Activated naive CD8-positive, alpha-beta T cell treated with anti-CD3 and anti-CD28 coated beads for 36 hours (primary cell): ENCODE data around the gene KCNJ12. TPM values are rescaled to one million over a fixed set of nuclear protein-coding genes. Genes with fewer than 3 reads are reported as not detected.

ENCODE experiments used
- DNase-seq: peaks from one replicate; pipeline ENCODE4 v3.0.0; 2021
- H3K27ac Mint-ChIP-seq: one replicate; pipeline ENCODE4 v1.8.0; 2022; ENCODE audit warnings: mild to moderate bottlenecking, moderate library complexity, mixed read lengths
- H3K27me3 Mint-ChIP-seq: one replicate; pipeline ENCODE4 v1.8.0; 2022; ENCODE audit warnings: mild to moderate bottlenecking, mixed read lengths
- H3K36me3 Mint-ChIP-seq: one replicate; pipeline ENCODE4 v1.8.0; 2021; ENCODE audit warnings: mild to moderate bottlenecking, mixed read lengths
- H3K4me1 Mint-ChIP-seq: one replicate; pipeline ENCODE4 v1.8.0; 2021; ENCODE audit warnings: mixed read lengths
- H3K4me3 Mint-ChIP-seq: one replicate; pipeline ENCODE4 v1.8.0; 2022; ENCODE audit warnings: mild to moderate bottlenecking, moderate library complexity, mixed read lengths
- H3K9me3 Mint-ChIP-seq: one replicate; pipeline ENCODE4 v1.8.0; 2022; ENCODE audit warnings: mixed read lengths
- total RNA-seq, 2 experiments: library from RNA; stranded (reverse); gene quantifications; one replicate each; pipeline ENCODE4 v1.2.3, GENCODE V29; 2021

Gene KCNJ12
- total RNA-seq, 2 experiments from 2014 or later: not detected

- Mint-ChIP-seq H3K36me3 (no peaks in the 10 kb centered on the region), H3K27me3 (peaks cover 9% of the 10 kb centered on the region), H3K27ac (peak overlapping the region; percentile 17), H3K4me1 (peaks cover 11% of the 10 kb centered on the region), H3K4me3 (no peak overlapping the region), H3K9me3 (no peaks in the 10 kb centered on the region)
- no peak for DNase-seq
Measured at GRCh38 chr17:21463779-21464407, 87.7 kb downstream of the KCNJ12 start.

- Mint-ChIP-seq H3K9me3 (no peaks in the 10 kb centered on the region), H3K27me3 (peaks cover 9% of the 10 kb centered on the region), H3K36me3 (no peaks in the 10 kb centered on the region), H3K4me1 (peaks cover 11% of the 10 kb centered on the region), H3K4me3 (no peak overlapping the region), H3K27ac (no peak overlapping the region)
- no peak for DNase-seq
Measured at GRCh38 chr17:21464611-21465021, 88.5 kb downstream of the KCNJ12 start.

GRCh38 chr17:21466550-21466949 lies 90.4 kb downstream of the KCNJ12 start:
- no peak overlapping the region for H3K4me3 Mint-ChIP-seq
- no peak for DNase-seq
- no peaks in the 10 kb centered on the region for H3K36me3 Mint-ChIP-seq
- no peaks in the 10 kb centered on the region for H3K9me3 Mint-ChIP-seq
- H3K4me1 Mint-ChIP-seq: peaks cover 11% of the 10 kb centered on the region
- peaks cover 9% of the 10 kb centered on the region for H3K27me3 Mint-ChIP-seq
- H3K27ac Mint-ChIP-seq: no peak overlapping the region

GRCh38 chr17:21467196-21467595 lies 91.0 kb downstream of the KCNJ12 start:
- peaks cover 9% of the 10 kb centered on the region for H3K27me3 Mint-ChIP-seq

GRCh38 chr17:21467739-21468490 lies 91.8 kb downstream of the KCNJ12 start:
- no peaks in the 10 kb centered on the region for H3K9me3 Mint-ChIP-seq
- H3K4me1 Mint-ChIP-seq: peaks cover 10% of the 10 kb centered on the region
- no peak overlapping the region for H3K4me3 Mint-ChIP-seq
- no peak overlapping the region for H3K27ac Mint-ChIP-seq
- no peaks in the 10 kb centered on the region for H3K36me3 Mint-ChIP-seq
- peaks cover 9% of the 10 kb centered on the region for H3K27me3 Mint-ChIP-seq
- no peak for DNase-seq

More at GRCh38 chr17:21467196-21467595, 91.0 kb downstream of the KCNJ12 start:
- no peak for DNase-seq
- Mint-ChIP-seq H3K4me1 (peaks cover 11% of the 10 kb centered on the region), H3K9me3 (no peaks in the 10 kb centered on the region), H3K4me3 (no peak overlapping the region), H3K27ac (no peak overlapping the region), H3K36me3 (no peaks in the 10 kb centered on the region)

Other genes starting within 250 kb of the KCNJ12 start
- 10 to 100 TPM; 19.2 to 20.3 TPM for gene DHRS7B, start 249.4 kb upstream of the KCNJ12 start, total RNA-seq
- 10 to 100 TPM; 28.3 to 29.8 TPM for gene TMEM11, start 162.2 kb upstream of the KCNJ12 start, total RNA-seq
- 1 to 10 TPM in 1 of 2 experiments, under 1 TPM in 1; 0.90 to 1.1 TPM for gene NATD1, start 122.9 kb upstream of the KCNJ12 start, total RNA-seq
- 100 to 1,000 TPM; 136 to 139 TPM for gene MAP2K3, start 91.6 kb upstream of the KCNJ12 start, total RNA-seq